AG04450 (cell line): ENCODE data around the gene NBAS. TPM values are rescaled to one million over a fixed set of nuclear protein-coding genes. Genes with fewer than 3 reads are reported as not detected.

Experiments
- CTCF ChIA-PET: fragments of 300-600, 350-600 bp; formaldehyde crosslinking; extraction: SDS; loops from one replicate; lab custom pipeline; 2022; ENCODE audit warnings: antibody characterized with exemption, inconsistent platforms; lab: Charles Lee
- POLR2A ChIA-PET: fragments of 350-600 bp; formaldehyde crosslinking; extraction: SDS; loops from one replicate; lab custom pipeline; 2021; ENCODE audit warnings: antibody characterized with exemption, inconsistent platforms; lab: Yijun Ruan, JAX
- DNase-seq: peaks from one replicate; pipeline ENCODE4 v3.0.0-alpha.2; 2011; ENCODE audit warnings: low read depth, low spot score
- H3K27ac ChIP-seq: one replicate; pipeline ENCODE4 v1.5.1; 2012; ENCODE audit warnings: low read depth, low read length, control low read depth
- H3K27me3 ChIP-seq: one replicate; pipeline ENCODE4 v1.6.0; 2012; ENCODE audit warnings: low read length; ENCODE audit not compliant: control insufficient read depth, insufficient read depth
- H3K4me3 ChIP-seq: 2 replicates; pipeline ENCODE4 v1.5.1; 2011; ENCODE audit warnings: mild to moderate bottlenecking, low read depth, low read length, control low read depth
- H3K9me3 ChIP-seq: 2 replicates; pipeline ENCODE4 v1.5.1; 2012; ENCODE audit warnings: low read length; ENCODE audit not compliant: control insufficient read depth, insufficient read depth
- polyA plus RNA-seq: library from polyadenylated mRNA; depleted of rRNA; stranded (reverse); fragments of >200 nt; gene quantifications from 2 replicates; pipeline ENCODE4 v1.2.3, GENCODE V29; 2011
- TF ChIP-seq, protein P1 (sequence below): IDR thresholded peaks from 2 replicates; pipeline ENCODE4 v1.5.1; 2011; ENCODE audit warnings: low read depth, low read length, control low read depth, inconsistent platforms

Gene NBAS
- polyA plus RNA-seq, 1 experiment: 45.0 TPM

DNA sequence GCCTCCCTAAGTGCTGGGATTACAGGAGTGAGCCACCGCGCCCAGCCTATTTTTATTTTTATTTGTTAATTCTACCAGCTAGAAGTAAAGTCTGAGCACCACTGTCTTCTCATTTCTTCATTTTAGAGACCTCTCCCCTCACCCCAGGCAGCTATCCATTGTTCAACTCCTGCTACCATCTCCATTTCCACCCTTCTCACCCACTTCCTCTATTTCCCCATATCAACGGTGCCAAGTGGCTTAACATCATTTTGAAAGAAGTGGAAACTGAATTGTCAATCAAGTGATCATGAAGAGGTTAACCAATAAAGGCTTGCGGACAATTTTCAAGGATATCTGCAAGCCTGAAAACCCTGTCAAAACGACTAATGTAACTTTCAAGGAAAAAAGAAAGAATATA, 323.1 kb downstream of the NBAS start:
- Histone ChIP-seq H3K27me3 (no peaks in the 10 kb centered on the region), H3K4me3 (no peak overlapping the region), H3K9me3 (no peaks in the 10 kb centered on the region), H3K27ac (no peak overlapping the region)
- DNase-seq: no peak
- TF ChIP-seq, protein P1, sequence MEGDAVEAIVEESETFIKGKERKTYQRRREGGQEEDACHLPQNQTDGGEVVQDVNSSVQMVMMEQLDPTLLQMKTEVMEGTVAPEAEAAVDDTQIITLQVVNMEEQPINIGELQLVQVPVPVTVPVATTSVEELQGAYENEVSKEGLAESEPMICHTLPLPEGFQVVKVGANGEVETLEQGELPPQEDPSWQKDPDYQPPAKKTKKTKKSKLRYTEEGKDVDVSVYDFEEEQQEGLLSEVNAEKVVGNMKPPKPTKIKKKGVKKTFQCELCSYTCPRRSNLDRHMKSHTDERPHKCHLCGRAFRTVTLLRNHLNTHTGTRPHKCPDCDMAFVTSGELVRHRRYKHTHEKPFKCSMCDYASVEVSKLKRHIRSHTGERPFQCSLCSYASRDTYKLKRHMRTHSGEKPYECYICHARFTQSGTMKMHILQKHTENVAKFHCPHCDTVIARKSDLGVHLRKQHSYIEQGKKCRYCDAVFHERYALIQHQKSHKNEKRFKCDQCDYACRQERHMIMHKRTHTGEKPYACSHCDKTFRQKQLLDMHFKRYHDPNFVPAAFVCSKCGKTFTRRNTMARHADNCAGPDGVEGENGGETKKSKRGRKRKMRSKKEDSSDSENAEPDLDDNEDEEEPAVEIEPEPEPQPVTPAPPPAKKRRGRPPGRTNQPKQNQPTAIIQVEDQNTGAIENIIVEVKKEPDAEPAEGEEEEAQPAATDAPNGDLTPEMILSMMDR: no peak
- POLR2A ChIA-PET: no interaction called here
- CTCF ChIA-PET: no interaction called here

DNA sequence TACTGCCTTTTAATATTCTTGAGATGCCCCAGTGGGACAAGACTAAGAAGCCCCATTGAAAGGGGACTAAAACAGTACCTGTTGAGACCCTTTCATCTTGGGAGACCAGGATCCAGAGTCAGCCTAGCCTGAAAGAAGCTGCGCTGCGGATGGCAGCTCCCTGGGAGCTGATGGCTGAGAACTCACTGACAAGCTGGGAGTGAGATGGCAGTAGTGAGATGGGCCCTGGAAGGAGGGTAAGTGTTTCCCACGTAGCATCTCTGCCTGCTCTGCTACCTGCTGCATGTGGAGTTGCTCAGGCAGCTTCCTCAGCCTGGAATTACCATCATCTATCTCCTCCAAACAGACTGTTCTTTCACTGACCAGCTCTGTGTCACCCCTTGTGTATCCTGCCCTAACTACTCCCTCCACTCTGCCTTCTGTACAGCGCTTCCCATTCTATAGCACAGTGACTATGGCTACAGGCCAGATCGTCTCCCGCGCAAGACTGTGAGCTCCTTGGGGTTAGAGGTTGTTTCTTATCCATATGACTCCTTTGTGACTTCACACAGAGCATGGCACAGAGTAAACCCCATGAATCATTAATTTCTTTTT, 330.4 kb downstream of the NBAS start:
- no peaks in the 10 kb centered on the region for H3K27me3 ChIP-seq
- H3K9me3 ChIP-seq: no peaks in the 10 kb centered on the region
- no peak for DNase-seq
- POLR2A ChIA-PET: no interaction called here
- no peak overlapping the region for H3K27ac ChIP-seq
- no peak overlapping the region for H3K4me3 ChIP-seq
- TF ChIP-seq, protein P1: no peak
- CTCF ChIA-PET: no interaction called here

DNA sequence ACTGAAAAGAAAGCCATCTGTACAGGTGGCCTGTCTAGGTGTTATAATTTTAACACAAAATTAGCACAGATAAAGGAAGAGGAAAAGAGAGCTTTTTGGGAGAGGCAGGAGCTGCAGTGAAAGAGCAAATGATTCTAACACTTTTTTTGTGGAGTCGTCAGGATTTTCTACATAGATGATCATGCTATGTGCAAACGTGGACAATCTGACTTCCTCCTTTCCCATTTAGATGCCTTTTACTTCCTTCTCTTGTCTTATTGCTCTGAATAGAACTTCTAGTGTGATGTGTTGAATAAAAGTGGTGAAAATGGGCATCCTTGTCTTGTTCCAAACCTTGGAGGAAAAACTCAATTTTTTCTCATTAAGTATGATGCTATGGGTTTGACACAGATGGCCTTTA, 334.5 kb downstream of the NBAS start:
- POLR2A ChIA-PET: no interaction called here
- no peak overlapping the region for H3K27ac ChIP-seq
- CTCF ChIA-PET: no interaction called here
- no peaks in the 10 kb centered on the region for H3K9me3 ChIP-seq
- TF ChIP-seq, protein P1: no peak
- DNase-seq: no peak
- H3K27me3 ChIP-seq: no peaks in the 10 kb centered on the region
- no peak overlapping the region for H3K4me3 ChIP-seq

DNA sequence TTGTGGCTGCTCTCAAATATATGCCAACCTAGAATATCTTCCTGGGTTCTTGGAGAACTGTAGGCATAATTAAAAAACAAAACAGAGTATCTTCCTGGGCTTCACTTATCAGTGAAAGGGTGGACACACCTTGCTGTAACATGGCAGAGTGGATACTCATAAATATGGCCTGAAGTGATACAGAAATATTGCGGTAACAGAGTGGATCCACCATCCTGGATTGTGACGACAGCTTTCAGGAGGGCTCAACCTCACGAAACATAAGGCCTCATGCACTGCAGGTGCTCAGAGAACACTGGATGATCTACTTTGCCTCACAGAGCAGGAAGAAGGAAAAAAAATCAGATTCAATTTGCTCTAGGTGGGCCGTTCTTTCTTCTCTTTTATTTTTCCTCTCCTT, 336.0 kb downstream of the NBAS start:
- Histone ChIP-seq H3K27me3 (no peaks in the 10 kb centered on the region), H3K27ac (no peak overlapping the region), H3K9me3 (no peaks in the 10 kb centered on the region), H3K4me3 (no peak overlapping the region)
- TF ChIP-seq, protein P1: no peak
- no peak for DNase-seq
- POLR2A ChIA-PET: no interaction called here
- CTCF ChIA-PET: no interaction called here

DNA sequence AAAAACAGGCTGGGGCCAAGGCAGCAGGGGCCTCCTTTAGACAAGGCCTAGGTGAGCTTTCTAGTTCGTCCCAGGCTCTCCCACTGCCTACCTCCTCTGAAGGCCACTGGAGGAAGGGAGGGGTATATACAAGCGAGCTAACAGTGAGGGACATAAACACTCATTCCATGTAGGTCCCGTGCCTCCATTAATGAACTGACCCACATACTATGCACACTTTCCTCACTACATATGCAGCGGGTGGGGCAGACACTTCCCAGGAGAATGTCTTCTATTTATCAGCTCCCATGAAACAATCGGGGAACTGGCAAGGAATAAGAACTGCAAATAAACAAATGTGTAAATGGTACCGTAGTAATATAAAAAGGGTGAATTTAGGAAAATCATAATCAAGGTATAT, 336.5 kb downstream of the NBAS start:
- Histone ChIP-seq H3K27ac (no peak overlapping the region), H3K27me3 (no peaks in the 10 kb centered on the region), H3K9me3 (no peaks in the 10 kb centered on the region), H3K4me3 (no peak overlapping the region)
- ChIA-PET CTCF (interaction anchor here (2.5 kb wide), 1 partner anchor 353 kb away, joined by 6 read pairs; no protein-coding TSS in a partner anchor), POLR2A (no interaction called here)
- no peak for DNase-seq
- TF ChIP-seq, protein P1: no peak
